RPMI8226 (cell line): Measurements from ENCODE around the gene DAB2.

ENCODE experiments used
- DNase-seq: peaks from one replicate; pipeline ENCODE4 v3.0.0-alpha.2; 2015

The DAB2 gene

DNA sequence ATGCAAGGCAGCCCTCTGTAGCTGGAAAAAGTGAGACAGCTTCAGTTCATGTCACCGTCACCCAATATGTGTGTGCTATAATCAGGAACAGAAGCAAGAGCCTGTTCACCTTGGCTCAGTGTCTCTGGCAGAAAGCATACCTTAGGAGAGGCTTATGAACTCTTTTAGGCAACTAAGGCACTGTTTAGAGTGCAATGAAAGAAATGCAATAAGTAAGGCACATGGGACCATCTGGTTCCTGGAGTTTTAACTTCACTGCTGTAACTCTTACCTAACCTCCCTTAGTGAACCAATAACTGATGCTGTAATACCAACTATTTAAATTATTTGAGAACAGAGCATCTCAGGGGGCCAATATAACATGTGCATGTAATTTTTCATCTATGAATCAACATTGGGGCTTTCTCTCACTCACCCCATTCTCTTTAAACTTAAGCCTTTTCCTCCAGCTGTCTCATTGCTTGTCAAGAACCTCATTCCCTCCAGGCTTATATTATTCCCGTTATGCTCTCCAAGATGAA lies 92.9 kb downstream of the DAB2 start:
- DNase-seq: no peak

- DNase-seq: no peak
Measured at GRCh38 chr5:39328731-39329130, 96.0 kb downstream of the DAB2 start.

DNA sequence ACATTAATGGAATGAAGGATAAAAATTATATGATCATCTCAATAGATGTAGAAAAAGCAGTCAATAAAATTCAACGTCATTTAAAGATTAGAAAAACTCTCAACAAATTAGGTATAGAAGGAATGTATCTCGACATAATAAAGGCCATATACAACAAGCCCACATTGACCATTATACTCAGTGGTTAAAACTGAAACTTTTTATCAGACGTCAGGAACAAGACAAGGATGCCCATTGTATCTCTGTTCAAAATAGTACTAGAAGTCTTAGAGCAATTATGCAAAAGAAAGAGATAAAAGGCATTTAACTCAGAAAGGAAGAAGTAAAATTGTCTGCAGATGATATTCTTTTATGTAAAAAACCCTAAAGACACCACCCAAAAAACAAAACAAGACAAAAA lies 101.2 kb downstream of the DAB2 start:
- no peak for DNase-seq
